NCI-H345 treated with DMSO at 0.1 percent for 48 hours (cell line): ENCODE measurements around the gene ODC1.
"Not testable (repeated sequence)": the region's sequence is repeated elsewhere in the genome, so short reads cannot be mapped to it uniquely, and the experiment has no call there.

ENCODE experiments used
- DNase-seq: peaks from one replicate; lab custom pipeline; 2025; ENCODE audit not compliant: unreplicated experiment; lab: John Stamatoyannopoulos, UW

Gene ODC1

GRCh38 chr2:10447895-10448575, at the start of gene ODC1:
TSS of gene ODC1 (minus strand) at chr2:10448327. CDS start at chr2:10445032, 3,295 bp downstream.
- DNase-seq = peak; percentile 96

GRCh38 chr2:10497797-10498251, 49.7 kb upstream of the ODC1 start:
- no peak for DNase-seq

GRCh38 chr2:10495988-10496313, 47.8 kb upstream of the ODC1 start:
- DNase-seq = no peak

DNA sequence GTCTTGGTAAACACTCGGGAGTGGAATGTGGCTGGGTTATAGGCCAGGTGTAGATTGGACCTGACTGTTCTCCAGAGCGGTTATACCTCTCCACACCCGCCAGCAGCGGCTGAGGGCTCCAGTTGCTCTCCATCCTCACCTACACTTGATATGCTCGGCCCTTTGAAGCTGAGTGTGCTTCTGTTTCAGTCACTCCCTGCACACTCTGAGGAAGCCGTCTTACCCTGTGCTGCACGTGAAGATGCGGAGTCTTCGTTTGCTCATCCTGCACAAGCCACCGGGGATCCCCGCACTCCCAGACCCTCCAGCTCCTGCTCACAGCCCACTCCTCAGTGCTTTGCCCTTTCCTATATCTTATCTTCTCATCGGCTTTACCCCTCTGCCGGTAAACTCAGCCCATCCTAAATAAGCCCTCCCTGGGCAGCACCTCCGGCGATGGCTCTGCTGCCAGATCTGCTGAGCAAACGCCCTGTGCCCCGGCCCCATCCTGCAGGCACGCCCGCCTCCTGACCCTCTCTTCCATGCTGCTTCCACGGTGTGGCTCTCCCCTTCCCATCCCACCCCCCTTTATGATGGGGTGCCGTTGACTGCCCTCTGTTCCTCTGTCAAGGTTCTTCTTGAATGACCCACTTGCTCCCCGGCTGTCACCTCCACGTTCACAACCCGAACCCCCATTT, 47.3 kb upstream of the ODC1 start:
- DNase-seq = no peak

GRCh38 chr2:10494351-10495066, 46.4 kb upstream of the ODC1 start:
- DNase-seq = no peak

GRCh38 chr2:10493634-10494281, 45.6 kb upstream of the ODC1 start:
- DNase-seq = peak; percentile 13

- DNase-seq = no peak
Observed at GRCh38 chr2:10493075-10493633, 45.0 kb upstream of the ODC1 start.

DNA sequence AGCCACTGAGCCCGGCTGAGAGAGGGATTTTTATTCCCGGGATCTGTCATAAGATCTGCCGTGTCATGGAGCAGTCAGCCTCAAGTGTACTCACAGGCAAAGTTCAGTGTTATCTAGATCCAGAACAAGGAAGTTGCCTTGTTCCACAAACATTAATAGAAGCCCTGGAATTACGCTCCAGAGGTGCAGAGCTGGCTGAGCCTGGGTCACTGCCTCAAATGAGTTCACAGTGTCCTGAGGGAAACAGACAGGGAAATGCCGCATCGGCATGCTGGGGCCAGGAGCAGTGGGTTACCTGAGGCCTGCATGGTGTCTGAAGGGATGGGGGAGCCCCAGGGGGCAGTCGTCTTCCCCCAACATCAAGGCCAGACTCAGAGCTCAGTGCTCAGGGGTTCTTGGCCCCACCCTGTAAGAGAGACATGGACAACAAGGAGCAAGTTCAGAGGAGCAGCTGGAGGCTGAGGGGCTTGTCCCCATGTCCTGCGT, 42.7 kb upstream of the ODC1 start:
- DNase-seq = no peak

- no peak for DNase-seq
Observed at GRCh38 chr2:10489842-10490555, 41.9 kb upstream of the ODC1 start.

GRCh38 chr2:10488142-10488541, 40.0 kb upstream of the ODC1 start:
- DNase-seq = not testable (repeated sequence)

DNA sequence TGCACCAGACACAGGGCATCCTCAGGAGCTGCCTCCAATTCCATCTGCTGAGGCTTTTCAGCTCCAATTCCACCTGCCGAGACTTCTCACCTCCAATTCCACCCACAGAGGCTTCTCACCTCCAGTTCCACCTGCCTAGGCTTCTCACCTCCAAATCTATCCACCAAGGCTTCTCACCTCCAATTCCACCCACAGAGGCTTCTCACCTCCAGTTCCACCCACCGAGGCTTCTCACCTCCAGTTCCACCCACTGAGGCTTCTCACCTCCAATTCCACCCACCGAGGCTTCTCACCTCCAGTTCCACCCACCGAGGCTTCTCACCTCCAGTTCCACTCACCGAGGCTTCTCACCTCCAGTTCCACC, 39.6 kb upstream of the ODC1 start:
- DNase-seq = not testable (repeated sequence)

GRCh38 chr2:10487081-10487740, 39.1 kb upstream of the ODC1 start:
- DNase-seq = no peak

- DNase-seq = peak; percentile 81
Observed at GRCh38 chr2:10486601-10487079, 38.5 kb upstream of the ODC1 start.

DNA sequence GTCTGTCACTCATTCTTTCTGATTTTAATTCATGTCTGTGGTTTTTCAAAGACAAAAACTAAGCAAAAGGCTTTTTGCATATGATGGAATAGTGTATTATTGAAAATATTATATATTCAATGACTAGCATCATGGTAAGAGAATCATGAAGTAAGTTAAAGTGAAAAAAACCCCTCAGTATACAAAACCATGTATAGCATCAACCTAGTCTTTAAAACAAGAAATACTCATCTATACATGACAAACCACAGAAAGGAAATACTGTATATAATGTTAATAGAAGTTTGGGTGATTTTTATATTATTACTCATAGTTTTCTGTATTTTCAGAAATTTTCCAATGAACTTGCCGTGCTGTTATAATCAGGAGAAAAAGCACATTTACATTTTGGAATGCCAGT, 38.0 kb upstream of the ODC1 start:
- no peak for DNase-seq

DNA sequence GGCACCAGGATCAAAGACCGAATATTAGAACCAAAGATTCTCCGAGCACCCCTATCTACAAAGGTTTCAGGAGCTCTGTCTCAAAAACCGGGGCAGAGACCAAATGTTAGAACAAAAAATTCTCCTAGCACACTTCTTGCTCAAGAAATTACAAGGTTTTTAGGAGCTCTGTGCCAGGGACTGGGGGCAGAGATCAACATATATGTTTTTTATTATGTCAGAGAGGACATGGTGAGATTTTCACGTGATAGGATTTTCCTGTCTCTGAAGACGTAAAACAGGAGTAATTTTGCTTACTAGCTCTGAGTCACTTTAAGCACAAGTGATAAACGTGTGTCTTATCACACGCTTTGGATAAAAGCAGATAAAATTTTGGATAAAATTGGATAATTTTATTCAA, 34.8 kb upstream of the ODC1 start:
- DNase-seq = no peak

DNA sequence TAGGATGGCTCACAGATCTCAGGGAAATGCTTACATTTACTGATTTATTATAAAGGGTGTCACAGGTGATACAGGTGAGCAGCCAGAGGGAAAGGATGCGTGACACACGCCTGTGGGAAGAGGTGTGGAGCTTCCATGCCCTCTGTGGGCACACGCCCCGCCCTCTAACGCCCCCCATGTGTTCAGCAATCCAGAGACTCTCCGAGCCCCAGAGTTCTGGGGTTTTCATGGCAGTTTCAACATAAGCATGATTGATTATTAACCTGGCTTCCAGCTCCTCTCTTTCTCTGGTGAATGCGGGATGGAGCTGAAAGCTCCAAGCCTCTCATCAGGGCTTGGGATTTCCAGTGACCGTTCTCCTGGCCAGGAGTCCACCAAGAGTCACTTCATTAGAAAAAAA, 34.3 kb upstream of the ODC1 start:
- no peak for DNase-seq

- DNase-seq = no peak
Observed at GRCh38 chr2:10481666-10482157, 33.6 kb upstream of the ODC1 start.

- no peak for DNase-seq
Observed at GRCh38 chr2:10481055-10481665, 33.0 kb upstream of the ODC1 start.

DNA sequence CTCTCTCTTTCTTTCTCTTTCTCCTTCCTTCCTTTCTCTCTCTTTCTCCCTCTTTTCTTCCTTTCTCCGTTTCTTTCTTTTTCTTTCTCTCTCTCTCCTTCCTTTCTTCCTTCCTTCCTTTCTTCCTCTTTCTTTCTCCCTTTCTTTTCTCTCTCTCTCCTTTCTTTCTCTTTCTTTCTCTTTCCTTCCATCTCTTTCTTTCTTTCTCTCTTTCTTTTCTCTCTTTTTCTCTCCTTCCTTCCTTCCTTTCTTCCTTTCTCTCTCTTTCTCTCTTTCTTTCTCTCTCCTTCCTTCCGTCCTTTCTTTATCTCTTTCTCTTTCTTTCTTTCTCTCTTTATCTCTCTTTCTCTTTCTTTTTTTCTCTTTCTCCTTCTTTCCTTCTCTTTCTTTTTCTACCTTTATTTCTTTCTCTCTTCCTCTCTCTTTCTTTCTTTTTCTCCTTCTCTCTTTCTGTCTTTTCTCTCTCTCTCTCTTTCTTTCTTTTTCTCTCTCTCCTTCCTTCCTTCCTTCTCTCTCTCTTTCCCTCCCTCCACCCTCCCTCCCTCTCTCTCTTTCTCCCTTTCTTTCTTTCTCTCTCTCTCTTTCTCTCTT, 32.3 kb upstream of the ODC1 start:
- no peak for DNase-seq
